ENCODE data around the gene PAXX.

GRCh38 chr9:137041124-137041523 lies 48.9 kb downstream of the PAXX start:
- TF ChIP-seq CTCF (IDR thresholded peaks at IDR 0.05) = no peak
- TF ChIP-seq POLR2AphosphoS5 (IDR thresholded peaks at IDR 0.05; ENCODE audit: low read depth, low read length) = no peak
- no peak for TF ChIP-seq SIN3A (IDR thresholded peaks at IDR 0.05; ENCODE audit: borderline replicate concordance, insufficient read depth, low read depth, low read length)
- no peak for TF ChIP-seq REST (IDR thresholded peaks at IDR 0.05; ENCODE audit: insufficient read depth in 1 of 2, low read depth in 2 of 2, low read length in 1 of 2)

All from Panc1 (cell line).